MCF 10A (cell line): ENCODE results near the gene SLC26A2. TPM values are rescaled to one million over a fixed set of nuclear protein-coding genes. Genes with fewer than 3 reads are reported as not detected.

Experiments
- total RNA-seq: library from RNA; stranded (reverse); gene quantifications from 2 replicates; pipeline ENCODE4 v1.2.3, GENCODE V29; 2022

Gene SLC26A2
- total RNA-seq, 1 experiment from 2014 or later, result 56.2 TPM

Other genes with a start within 250 kb of the SLC26A2 start
- 4.3 and 7.1 TPM in 2 replicates for gene PPARGC1B, start 230.4 kb upstream of the SLC26A2 start, total RNA-seq
- gene PDE6A, start 16.0 kb upstream of the SLC26A2 start, total RNA-seq, result 0.22 and 0.42 TPM in 2 replicates
- gene TIGD6, start 39.9 kb downstream of the SLC26A2 start, total RNA-seq, result 9.0 and 10.6 TPM in 2 replicates
- 66.8 and 67.8 TPM in 2 replicates for gene HMGXB3, start 40.0 kb downstream of the SLC26A2 start, total RNA-seq
- 0.88 and 1.6 TPM in 2 replicates for gene CSF1R, start 125.8 kb downstream of the SLC26A2 start, total RNA-seq
- gene PDGFRB, start 195.1 kb downstream of the SLC26A2 start, total RNA-seq, result 0.07 and 0.63 TPM in 2 replicates
- not detected in 2 replicates for gene CDX1, start 206.0 kb downstream of the SLC26A2 start, total RNA-seq
- not detected in 2 replicates for gene SLC6A7, start 229.3 kb downstream of the SLC26A2 start, total RNA-seq